ENCODE measurements around the gene PGA4. TPM values are rescaled to one million over a fixed set of nuclear protein-coding genes. Genes with fewer than 3 reads are reported as not detected.

Gene PGA4
- total and polyA plus RNA-seq, 2 of the 8 experiments (the other 6 are each of a cell fraction or from before 2014, with no cell fraction given): 1.3 TPM; not detected in 1

GRCh38 chr11:61254403-61255025 is 32.4 kb downstream of the PGA4 start (continued):
- TF ChIP-seq, protein P1, sequence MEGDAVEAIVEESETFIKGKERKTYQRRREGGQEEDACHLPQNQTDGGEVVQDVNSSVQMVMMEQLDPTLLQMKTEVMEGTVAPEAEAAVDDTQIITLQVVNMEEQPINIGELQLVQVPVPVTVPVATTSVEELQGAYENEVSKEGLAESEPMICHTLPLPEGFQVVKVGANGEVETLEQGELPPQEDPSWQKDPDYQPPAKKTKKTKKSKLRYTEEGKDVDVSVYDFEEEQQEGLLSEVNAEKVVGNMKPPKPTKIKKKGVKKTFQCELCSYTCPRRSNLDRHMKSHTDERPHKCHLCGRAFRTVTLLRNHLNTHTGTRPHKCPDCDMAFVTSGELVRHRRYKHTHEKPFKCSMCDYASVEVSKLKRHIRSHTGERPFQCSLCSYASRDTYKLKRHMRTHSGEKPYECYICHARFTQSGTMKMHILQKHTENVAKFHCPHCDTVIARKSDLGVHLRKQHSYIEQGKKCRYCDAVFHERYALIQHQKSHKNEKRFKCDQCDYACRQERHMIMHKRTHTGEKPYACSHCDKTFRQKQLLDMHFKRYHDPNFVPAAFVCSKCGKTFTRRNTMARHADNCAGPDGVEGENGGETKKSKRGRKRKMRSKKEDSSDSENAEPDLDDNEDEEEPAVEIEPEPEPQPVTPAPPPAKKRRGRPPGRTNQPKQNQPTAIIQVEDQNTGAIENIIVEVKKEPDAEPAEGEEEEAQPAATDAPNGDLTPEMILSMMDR (IDR thresholded peaks at IDR 0.05; ENCODE audit: control extremely low read depth in 1 of 3, insufficient read depth in 1 of 3, low read depth in 1 of 3, low read length in 3 of 3): peak; percentile 89 to 99 (median 99)
- TF ChIP-seq RNF2 (IDR thresholded peaks at IDR 0.05; ENCODE audit: borderline replicate concordance, low read depth, low read length, missing control alignments, poor library complexity, severe bottlenecking): no peak
